Skeletal muscle cell (primary cell): ENCODE data around the gene POGZ.
A peak's percentile ranks its signal among the peaks of the same experiment; 100 is the strongest.
"Not testable (repeated sequence)": the region's sequence is repeated elsewhere in the genome, so short reads cannot be mapped to it uniquely, and the experiment has no call there.

Source experiments
- DNase-seq: peaks from one replicate; pipeline ENCODE4 v3.0.0-alpha.2; 2010; ENCODE audit warnings: low read depth
- H3K4me3 ChIP-seq: 2 replicates; pipeline ENCODE4 v1.5.1; 2011; ENCODE audit warnings: low read depth, mild to moderate bottlenecking, control low read depth, low read length, moderate library complexity

Gene POGZ

GRCh38 chr1:151390221-151391078 lies 68.8 kb downstream of the POGZ start:
- not testable (repeated sequence) for H3K4me3 ChIP-seq, DNase-seq

- DNase-seq: no peak
- H3K4me3 ChIP-seq: no peak overlapping the region
Measured at GRCh38 chr1:151386002-151386401, 73.3 kb downstream of the POGZ start.

- no peak for DNase-seq
- no peak overlapping the region for H3K4me3 ChIP-seq
Measured at GRCh38 chr1:151384584-151384983, 74.7 kb downstream of the POGZ start.

DNA sequence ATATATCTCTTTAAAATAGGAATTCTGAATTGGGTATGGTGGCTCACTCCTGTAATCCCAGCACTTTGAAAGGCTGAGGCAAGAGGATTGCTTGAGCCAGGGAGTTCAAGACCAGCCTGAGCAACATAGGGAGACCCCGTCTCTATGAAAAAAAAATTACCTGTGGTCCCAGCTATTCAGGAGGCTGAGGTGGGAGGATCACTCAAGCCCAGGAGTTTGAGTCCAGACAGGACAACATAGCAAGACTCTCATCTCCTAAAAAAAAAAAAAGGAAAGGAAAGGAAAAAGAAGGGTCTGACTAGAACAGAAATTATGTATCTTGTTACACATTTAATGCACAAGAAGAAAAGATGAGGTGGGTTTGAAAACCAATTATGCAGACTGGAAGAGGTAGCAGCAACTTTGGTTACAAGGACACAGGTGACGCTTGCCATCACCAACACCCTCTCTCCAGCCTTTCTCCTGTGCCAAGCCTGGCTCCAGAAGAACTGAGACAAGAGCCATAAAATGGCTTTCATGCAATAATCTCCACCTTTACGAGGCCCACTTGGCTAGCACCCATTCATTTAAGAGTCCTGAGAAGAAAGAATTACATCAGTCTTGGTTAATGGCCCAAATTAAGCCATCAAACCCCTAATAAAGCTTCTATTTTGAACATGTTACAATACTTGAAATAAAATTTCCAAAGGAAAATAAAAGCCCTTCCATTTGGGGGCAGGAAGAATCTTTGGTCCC lies 82.0 kb downstream of the POGZ start:
- no peak overlapping the region for H3K4me3 ChIP-seq
- DNase-seq: no peak

GRCh38 chr1:151373196-151373595 lies 86.1 kb downstream of the POGZ start:
- DNase-seq: no peak
- H3K4me3 ChIP-seq: no peak overlapping the region

DNA sequence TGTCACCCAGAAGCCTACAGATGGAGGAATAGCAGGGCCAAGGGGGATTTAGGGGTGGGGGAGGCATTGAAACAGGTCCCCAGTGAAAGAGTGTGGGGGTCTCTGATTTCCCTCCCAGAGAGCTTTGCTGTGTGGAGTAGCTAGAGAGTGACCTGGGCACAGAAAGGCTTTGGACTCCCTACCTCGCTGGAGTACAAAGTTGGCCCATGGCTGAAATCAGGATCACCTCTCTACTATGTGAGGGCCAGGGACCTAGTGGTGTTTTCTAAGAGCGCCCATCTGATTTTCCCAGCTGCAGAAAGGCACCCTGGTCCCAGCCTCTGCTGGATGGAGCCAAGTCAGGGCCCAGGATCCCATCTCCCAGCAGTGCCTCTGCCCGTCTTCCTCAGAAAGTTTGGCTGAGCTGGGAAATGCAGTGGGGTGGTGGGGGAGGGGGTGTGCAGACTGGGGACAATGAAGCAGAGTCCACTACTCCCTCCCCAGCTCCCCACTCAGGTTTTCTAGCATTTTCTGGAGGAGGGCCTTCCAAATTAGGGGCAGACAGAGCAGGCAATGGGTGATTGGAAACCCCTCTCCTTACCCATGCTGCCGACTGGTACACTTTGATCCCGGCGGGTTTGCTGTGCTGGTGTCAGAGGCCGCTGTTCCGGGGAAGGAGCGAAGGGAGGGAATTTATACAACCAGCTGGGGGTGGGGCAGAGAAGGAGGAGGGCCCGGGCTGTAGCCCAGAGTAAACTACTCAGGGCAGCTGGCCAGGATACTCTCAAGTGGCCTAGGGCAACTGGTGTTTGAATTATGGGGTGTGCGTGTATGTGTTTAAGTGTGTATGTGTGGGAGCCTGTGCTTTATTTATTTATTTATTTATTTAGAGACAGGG lies 87.0 kb downstream of the POGZ start, which contains the start of gene SELENBP1:
TSS of gene SELENBP1 (minus strand) at position 648 of the 877 bp plus-strand sequence. CDS start at position 584, 64 bp downstream.
- DNase-seq: peak; percentile 36
- peak within 1 kb of the TSS; percentile 39 for H3K4me3 ChIP-seq

DNA sequence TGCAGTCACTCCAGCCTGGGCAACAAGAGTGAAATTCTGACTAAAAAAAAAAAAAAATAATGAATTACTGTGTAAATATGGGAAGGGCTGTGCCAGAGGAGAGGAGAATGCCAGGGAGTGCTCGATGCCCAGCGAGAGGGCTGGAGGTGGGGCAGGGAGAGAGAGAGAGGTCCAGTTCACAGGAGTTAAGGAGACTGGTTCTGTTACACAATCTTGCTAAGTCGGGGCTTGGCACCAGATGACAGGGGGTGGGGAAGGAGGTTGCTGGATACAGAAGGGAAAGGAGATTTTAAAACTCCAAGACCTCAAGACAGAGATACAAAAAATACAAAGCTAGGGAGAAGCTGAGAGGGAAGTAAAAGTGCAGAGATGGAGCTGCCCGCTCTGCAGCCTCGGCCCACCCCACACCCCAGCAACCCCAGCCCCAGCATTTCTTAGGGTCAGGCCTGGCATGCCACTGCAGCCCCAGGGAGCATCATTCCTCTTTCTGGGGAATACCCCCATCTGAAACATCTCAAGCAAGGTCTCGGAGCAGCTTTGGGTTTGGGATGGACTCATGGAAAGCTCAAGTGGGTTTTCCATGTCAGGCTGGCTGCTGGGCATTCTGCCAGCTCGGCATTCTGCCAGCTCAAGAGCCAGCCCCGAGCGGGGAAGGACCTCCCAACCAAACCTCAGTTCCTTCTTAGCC lies 87.8 kb downstream of the POGZ start:
- DNase-seq: no peak
- peak overlapping the region; percentile 39 for H3K4me3 ChIP-seq

- no peak for DNase-seq
- no peak overlapping the region for H3K4me3 ChIP-seq
Measured at GRCh38 chr1:151370211-151370911, 88.9 kb downstream of the POGZ start.

GRCh38 chr1:151369621-151370048 lies 89.7 kb downstream of the POGZ start:
- DNase-seq: no peak
- H3K4me3 ChIP-seq: no peak overlapping the region

- H3K4me3 ChIP-seq: no peak overlapping the region
- DNase-seq: no peak
Measured at GRCh38 chr1:151369302-151369610, 90.0 kb downstream of the POGZ start.

- no peak for DNase-seq
- no peak overlapping the region for H3K4me3 ChIP-seq
Measured at GRCh38 chr1:151368393-151369301, 90.6 kb downstream of the POGZ start.

GRCh38 chr1:151367658-151368392 lies 91.5 kb downstream of the POGZ start:
- no peak overlapping the region for H3K4me3 ChIP-seq
- DNase-seq: no peak

DNA sequence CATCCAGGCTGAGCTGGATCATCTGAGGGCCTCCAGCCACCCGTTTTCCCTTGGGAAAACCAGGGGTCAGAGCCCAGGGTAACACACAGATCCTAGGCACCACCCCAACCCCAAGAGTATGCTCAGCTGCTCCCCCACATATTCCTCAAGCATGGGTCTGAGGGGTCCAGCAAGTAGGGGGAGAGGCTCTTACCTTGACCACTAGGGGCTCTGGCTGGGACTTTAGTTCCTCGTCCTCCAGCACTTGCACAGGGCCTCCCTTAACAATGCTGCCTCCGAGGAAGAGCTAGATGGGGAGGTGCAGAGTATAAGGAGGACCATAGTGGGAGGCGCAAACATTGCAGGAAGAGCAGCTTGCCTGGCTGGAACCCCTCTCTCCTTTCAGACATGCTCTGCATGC lies 94.3 kb downstream of the POGZ start:
- no peak for DNase-seq
- H3K4me3 ChIP-seq: no peak overlapping the region

- no peak for DNase-seq
- H3K4me3 ChIP-seq: no peak overlapping the region
Measured at GRCh38 chr1:151362308-151363155, 96.8 kb downstream of the POGZ start.

- no peak for DNase-seq
- H3K4me3 ChIP-seq: no peak overlapping the region
Measured at GRCh38 chr1:151361883-151362282, 97.4 kb downstream of the POGZ start.

DNA sequence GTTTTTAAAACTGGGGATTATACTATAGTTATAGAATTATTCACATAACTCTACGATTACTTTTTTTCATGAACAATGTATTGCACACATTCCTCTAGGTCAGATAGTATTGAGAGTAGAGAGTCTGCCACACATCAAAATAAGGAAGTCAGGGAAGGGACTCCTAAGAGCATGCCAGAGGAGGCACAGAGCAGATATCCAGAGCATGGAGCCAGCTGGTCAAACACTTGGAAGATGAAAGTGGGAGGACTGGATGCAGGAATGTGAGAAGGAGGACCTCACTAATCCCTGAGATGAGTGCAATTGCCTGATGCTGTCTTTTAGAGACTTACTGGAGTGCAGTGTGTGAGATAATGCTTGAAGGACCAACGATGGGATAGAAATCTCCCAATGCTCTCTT lies 102.6 kb downstream of the POGZ start:
- no peak overlapping the region for H3K4me3 ChIP-seq
- DNase-seq: no peak
